Measurements from ENCODE around the gene TBRG4. TPM values are rescaled to one million over a fixed set of nuclear protein-coding genes. Genes with fewer than 3 reads are reported as not detected.

Gene TBRG4
- total and polyA plus RNA-seq, 2 donors (not counting 3 experiments of a cell fraction or from before 2014, with no cell fraction given) = 43.7 to 56.7 TPM

- peaks cover 21 to 23% of the 10 kb centered on the region in 2 experiments for H3K27me3 ChIP-seq (ENCODE audit: control insufficient read depth in 2 of 2, insufficient read depth in 2 of 2, low read length in 2 of 2)
- no peaks in the 10 kb centered on the region for H3K36me3 ChIP-seq (ENCODE audit: control insufficient read depth in 2 of 2, extremely low read depth in 1 of 2, insufficient read depth in 2 of 2, low read length in 2 of 2)
- H3K4me1 ChIP-seq (ENCODE audit: control insufficient read depth, extremely low read depth, insufficient read depth, low read length) = no peaks in the 10 kb centered on the region
- H3K79me2 ChIP-seq (ENCODE audit: control insufficient read depth, insufficient read depth, low read length) = no peaks in the 10 kb centered on the region
- H2AFZ ChIP-seq (ENCODE audit: low read depth, low read length) = no peak overlapping the region
- no peaks in the 10 kb centered on the region for H3K9me3 ChIP-seq (replicated peaks; ENCODE audit: control insufficient read depth, insufficient read depth, low read length)
- dilution Hi-C loops (cut with MboI; ENCODE audit: extremely low pct_ligation_motif_present, low sequenced_read_pairs) (no loop called here), intact Hi-C loops (cut with micrococcal nuclease) (no loop called here)
- ChIA-PET CTCF (interaction anchor here (0.6 to 6.5 kb wide), 3 partner anchors 20 to 696 kb away, joined by 3 to 87 read pairs (median 3); no protein-coding TSS in a partner anchor), POLR2A (no interaction called here)
- BruUV-seq (replicated peaks) = no TSS peak
- FAIRE-seq (no peak), DNase-seq (ENCODE audit: low read depth, low spot score) (no peak)
- no peak overlapping the region for H3K27ac ChIP-seq (ENCODE audit: insufficient read depth, low read depth, low read length)
- H3K9me1 ChIP-seq (replicated peaks; ENCODE audit: control insufficient read depth, extremely low read depth, insufficient read depth, low read length) = no peaks in the 10 kb centered on the region
- H3K4me3 ChIP-seq (replicated peaks in 1 of 3; ENCODE audit: insufficient read depth in 1 of 3, low read depth in 1 of 3, low read length in 3 of 3) = no peak overlapping the region
- H3K4me2 ChIP-seq (ENCODE audit: insufficient read depth, low read length) = no peak overlapping the region
- H4K20me1 ChIP-seq (replicated peaks; ENCODE audit: control insufficient read depth, extremely low read depth, insufficient read depth, low read length) = no peaks in the 10 kb centered on the region
- no peak overlapping the region for H3K9ac ChIP-seq (replicated peaks; ENCODE audit: extremely low read depth, insufficient read depth, low read length)
- TF ChIP-seq MYC (IDR thresholded peaks at IDR 0.05; ENCODE audit: low read depth, low read length) = no peak
- TF ChIP-seq EZH2 (IDR thresholded peaks at IDR 0.05; ENCODE audit: borderline replicate concordance, low read depth, low read length, severe bottlenecking) = no peak
- TF ChIP-seq JUN (IDR thresholded peaks at IDR 0.05; ENCODE audit: borderline replicate concordance, insufficient read depth, insufficient read length, low read depth) = no peak
- no peak for TF ChIP-seq CTCF (IDR thresholded peaks at IDR 0.05; ENCODE audit: extremely low read depth in 1 of 2, insufficient read depth in 1 of 2, low read depth in 1 of 2, low read length in 2 of 2)
- no peak for TF ChIP-seq POLR2AphosphoS5 (IDR thresholded peaks at IDR 0.05; ENCODE audit: insufficient read depth, low read depth, low read length)
- TF ChIP-seq POLR2A (IDR thresholded peaks at IDR 0.05; ENCODE audit: low read depth, low read length) = no peak
- TF ChIP-seq FOS (IDR thresholded peaks at IDR 0.05; ENCODE audit: borderline replicate concordance, insufficient read depth, low read length) = no peak
- no peak for TF ChIP-seq MAX (IDR thresholded peaks at IDR 0.05; ENCODE audit: insufficient read depth, insufficient read length)
- no peak for TF ChIP-seq GATA2 (IDR thresholded peaks at IDR 0.05; ENCODE audit: insufficient read depth, insufficient read length, low read depth, low read length)
These were observed 47.0 kb upstream of the TBRG4 start for GRCh38 chr7:45158471-45158870.
